Activated naive CD4-positive, alpha-beta T cell treated with anti-CD3 and anti-CD28 coated beads, Interleukin-2, amount 10 ng/mL, durations not matched to agents 7 days and 5 days (primary cell): ENCODE results near the gene PPL.

ENCODE experiments used
- CTCF ChIA-PET: fragments of 350-600 bp; sonication (Branson Sonifier 250); formaldehyde crosslinking; loops from one replicate; lab custom pipeline; 2021; ENCODE audit warnings: antibody characterized with exemption; lab: Charles Lee
- DNase-seq: peaks from one replicate; pipeline ENCODE4 v3.0.0-alpha.2; 2020
- H3K27ac Mint-ChIP-seq: one replicate; pipeline ENCODE4 v1.8.0; 2021; ENCODE audit warnings: mild to moderate bottlenecking, moderate library complexity, mixed read lengths
- H3K27me3 Mint-ChIP-seq: one replicate; pipeline ENCODE4 v1.8.0; 2021; ENCODE audit warnings: mild to moderate bottlenecking, mixed read lengths
- H3K36me3 Mint-ChIP-seq: one replicate; pipeline ENCODE4 v1.8.0; 2021; ENCODE audit warnings: mixed read lengths
- H3K4me1 Mint-ChIP-seq: one replicate; pipeline ENCODE4 v1.8.0; 2021; ENCODE audit warnings: mixed read lengths
- H3K4me3 Mint-ChIP-seq: one replicate; pipeline ENCODE4 v1.8.0; 2021; ENCODE audit warnings: mild to moderate bottlenecking, moderate library complexity, mixed read lengths
- H3K9me3 Mint-ChIP-seq: one replicate; pipeline ENCODE4 v1.8.0; 2021; ENCODE audit warnings: mixed read lengths

The PPL gene, protein sequence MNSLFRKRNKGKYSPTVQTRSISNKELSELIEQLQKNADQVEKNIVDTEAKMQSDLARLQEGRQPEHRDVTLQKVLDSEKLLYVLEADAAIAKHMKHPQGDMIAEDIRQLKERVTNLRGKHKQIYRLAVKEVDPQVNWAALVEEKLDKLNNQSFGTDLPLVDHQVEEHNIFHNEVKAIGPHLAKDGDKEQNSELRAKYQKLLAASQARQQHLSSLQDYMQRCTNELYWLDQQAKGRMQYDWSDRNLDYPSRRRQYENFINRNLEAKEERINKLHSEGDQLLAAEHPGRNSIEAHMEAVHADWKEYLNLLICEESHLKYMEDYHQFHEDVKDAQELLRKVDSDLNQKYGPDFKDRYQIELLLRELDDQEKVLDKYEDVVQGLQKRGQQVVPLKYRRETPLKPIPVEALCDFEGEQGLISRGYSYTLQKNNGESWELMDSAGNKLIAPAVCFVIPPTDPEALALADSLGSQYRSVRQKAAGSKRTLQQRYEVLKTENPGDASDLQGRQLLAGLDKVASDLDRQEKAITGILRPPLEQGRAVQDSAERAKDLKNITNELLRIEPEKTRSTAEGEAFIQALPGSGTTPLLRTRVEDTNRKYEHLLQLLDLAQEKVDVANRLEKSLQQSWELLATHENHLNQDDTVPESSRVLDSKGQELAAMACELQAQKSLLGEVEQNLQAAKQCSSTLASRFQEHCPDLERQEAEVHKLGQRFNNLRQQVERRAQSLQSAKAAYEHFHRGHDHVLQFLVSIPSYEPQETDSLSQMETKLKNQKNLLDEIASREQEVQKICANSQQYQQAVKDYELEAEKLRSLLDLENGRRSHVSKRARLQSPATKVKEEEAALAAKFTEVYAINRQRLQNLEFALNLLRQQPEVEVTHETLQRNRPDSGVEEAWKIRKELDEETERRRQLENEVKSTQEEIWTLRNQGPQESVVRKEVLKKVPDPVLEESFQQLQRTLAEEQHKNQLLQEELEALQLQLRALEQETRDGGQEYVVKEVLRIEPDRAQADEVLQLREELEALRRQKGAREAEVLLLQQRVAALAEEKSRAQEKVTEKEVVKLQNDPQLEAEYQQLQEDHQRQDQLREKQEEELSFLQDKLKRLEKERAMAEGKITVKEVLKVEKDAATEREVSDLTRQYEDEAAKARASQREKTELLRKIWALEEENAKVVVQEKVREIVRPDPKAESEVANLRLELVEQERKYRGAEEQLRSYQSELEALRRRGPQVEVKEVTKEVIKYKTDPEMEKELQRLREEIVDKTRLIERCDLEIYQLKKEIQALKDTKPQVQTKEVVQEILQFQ (N-terminal part only)

DNA sequence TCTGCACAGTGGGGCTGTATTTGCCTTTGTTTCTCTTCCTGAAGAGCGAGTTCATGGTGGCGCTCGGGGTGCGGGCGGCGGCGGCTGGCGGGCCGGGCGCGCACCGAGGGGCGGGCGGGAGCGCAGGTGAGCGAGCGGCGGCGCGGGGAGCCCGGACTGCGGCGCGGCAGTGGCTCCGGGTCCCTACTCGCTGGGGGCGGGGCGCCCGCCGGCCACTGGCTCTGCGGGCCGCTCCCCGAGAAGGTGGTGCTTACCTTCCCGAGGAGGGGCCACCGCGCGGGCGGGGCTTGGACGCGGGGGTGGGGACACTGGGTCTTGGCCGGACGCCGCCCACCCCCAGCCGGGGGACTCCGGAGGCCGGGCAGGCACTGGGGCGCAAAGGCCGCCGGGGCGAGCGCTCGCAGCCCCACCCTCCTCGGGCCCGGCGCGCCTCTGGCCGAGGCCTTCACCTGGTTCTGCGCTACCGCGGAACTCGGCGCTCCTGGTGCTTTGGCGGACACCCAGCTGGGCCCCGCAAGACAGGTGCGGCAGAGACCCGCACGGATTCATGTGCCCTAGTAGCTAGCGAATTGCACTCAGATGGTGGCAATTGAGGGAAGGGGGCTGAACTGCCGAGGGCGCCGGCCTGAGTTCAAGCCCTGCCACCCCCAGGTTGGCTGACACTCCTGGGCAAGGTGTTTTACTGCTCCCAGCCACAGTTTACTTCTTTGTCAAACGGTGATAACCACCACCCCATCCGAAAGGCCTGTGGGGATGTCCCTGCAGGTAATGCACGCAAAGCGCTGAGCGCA lies at the start of gene PPL:
PPL (minus strand) TSS at position 158 of the 791 bp plus-strand sequence; CDS start at position 55, 103 bp downstream.
- H3K27me3 Mint-ChIP-seq: peaks cover 82% of the 10 kb centered on the region
- peaks cover 8% of the 10 kb centered on the region for H3K4me1 Mint-ChIP-seq
- H3K27ac Mint-ChIP-seq: no peak within 1 kb of the TSS
- peak; percentile 46 for DNase-seq
- H3K9me3 Mint-ChIP-seq: no peaks in the 10 kb centered on the region
- CTCF ChIA-PET: no interaction called here
- H3K4me3 Mint-ChIP-seq: peak within 1 kb of the TSS; percentile 62
- H3K36me3 Mint-ChIP-seq: no peaks in the 10 kb centered on the region

DNA sequence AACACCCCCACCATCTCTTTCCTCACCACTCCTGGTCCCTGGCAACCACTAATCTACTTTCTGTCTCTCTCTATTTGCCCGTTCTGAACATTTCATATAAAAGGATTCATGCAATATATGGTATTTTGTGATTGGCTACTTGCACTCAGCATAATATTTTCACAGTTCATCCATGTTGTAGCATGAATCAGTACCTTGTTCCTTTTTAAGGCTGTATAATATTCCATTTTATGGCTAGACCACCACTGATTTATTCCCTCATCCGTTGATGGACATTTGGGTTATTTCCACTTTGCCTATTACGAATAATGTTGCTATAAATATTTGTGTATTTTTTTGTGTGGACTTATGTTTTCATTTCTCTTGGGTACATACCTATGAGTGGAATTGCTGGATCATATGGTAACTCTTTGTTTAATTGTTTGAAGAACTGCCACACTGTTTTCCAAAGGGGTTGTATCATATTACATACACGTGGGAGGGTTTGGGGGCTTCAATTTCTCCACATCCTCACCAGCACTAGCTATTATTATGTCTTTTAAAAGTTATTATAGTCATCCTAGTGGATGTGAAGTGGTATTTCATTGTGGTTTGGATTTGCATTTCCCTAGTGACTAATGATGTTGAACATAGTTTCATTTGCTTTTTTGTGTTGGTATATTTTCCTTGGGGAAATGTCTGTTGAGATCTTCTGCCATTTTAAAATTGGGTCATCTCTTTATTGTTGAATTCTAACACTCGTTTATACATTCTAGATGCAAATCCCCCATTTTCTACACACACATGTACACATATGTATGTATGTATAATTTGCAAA lies 47.4 kb upstream of the PPL start:
- H3K4me3 Mint-ChIP-seq: no peak overlapping the region
- H3K4me1 Mint-ChIP-seq: no peaks in the 10 kb centered on the region
- no peaks in the 10 kb centered on the region for H3K36me3 Mint-ChIP-seq
- DNase-seq: no peak
- H3K27ac Mint-ChIP-seq: no peak overlapping the region
- CTCF ChIA-PET: no interaction called here
- H3K9me3 Mint-ChIP-seq: no peaks in the 10 kb centered on the region
- H3K27me3 Mint-ChIP-seq: peaks cover 55% of the 10 kb centered on the region

- no peaks in the 10 kb centered on the region for H3K36me3 Mint-ChIP-seq
- no peaks in the 10 kb centered on the region for H3K9me3 Mint-ChIP-seq
- no peak overlapping the region for H3K4me3 Mint-ChIP-seq
- no peaks in the 10 kb centered on the region for H3K4me1 Mint-ChIP-seq
- no peak for DNase-seq
- CTCF ChIA-PET: no interaction called here
- no peak overlapping the region for H3K27ac Mint-ChIP-seq
- H3K27me3 Mint-ChIP-seq: peaks cover 34% of the 10 kb centered on the region
These were observed 45.3 kb upstream of the PPL start for GRCh38 chr16:4982056-4982867.

- Mint-ChIP-seq H3K9me3 (no peaks in the 10 kb centered on the region), H3K36me3 (no peaks in the 10 kb centered on the region), H3K27ac (no peak overlapping the region), H3K4me3 (no peak overlapping the region), H3K4me1 (no peaks in the 10 kb centered on the region), H3K27me3 (peaks cover 28% of the 10 kb centered on the region)
- no peak for DNase-seq
- CTCF ChIA-PET: no interaction called here
These were observed 44.5 kb upstream of the PPL start for GRCh38 chr16:4981473-4981872.

- CTCF ChIA-PET: no interaction called here
These were observed 43.7 kb upstream of the PPL start for GRCh38 chr16:4980691-4981090.

DNA sequence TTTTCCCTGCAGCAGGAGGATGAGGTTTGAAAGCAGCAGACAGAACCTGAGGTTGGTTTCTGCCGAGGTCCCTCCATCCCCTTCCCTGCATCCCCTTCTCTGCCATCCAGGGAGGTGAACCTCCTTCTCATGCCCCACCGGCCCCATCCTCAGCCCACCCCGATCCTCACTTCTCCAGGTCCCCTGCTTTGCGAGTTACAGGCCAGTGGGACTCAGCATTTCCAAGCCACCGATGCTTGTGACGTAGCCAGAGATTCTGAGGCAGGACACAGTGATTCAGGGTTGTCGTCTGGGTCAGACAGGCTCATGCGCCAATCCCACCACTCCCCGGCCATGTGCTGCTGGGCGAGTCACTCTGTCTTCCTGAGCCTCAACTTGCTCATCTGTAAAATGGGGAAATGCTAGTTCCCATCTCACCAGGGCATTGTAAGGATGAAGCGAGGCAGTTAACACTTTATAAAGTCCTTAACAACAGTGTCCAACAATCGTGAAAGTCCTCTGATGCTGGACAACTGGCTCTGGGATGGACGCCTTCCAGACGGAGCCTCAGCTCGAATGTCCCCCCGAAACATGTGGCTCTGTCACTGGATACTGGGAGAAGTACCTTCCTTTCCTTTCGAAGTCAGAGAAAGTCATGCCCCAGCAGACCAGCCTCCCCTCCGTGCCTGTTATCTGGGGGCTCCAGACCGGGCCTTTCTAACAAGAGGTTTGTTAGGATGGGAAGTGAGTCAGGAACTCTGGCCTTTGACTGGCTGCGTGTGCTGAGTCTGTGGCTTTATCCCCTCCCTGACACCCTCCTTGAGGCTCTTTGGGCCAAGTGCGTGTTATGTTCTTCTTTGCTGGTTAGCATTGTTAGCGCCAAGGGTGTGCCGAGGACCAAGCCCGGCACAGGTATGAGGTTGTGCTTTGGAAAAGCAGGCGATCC lies 43.0 kb upstream of the PPL start:
- Mint-ChIP-seq H3K9me3 (peaks cover 4% of the 10 kb centered on the region), H3K27ac (no peak overlapping the region), H3K27me3 (peaks cover 21% of the 10 kb centered on the region), H3K36me3 (peaks cover 2% of the 10 kb centered on the region), H3K4me1 (no peaks in the 10 kb centered on the region), H3K4me3 (no peak overlapping the region)
- DNase-seq: no peak
- CTCF ChIA-PET: no interaction called here

More at GRCh38 chr16:4980691-4981090, 43.7 kb upstream of the PPL start:
- no peak for DNase-seq
- Mint-ChIP-seq H3K36me3 (no peaks in the 10 kb centered on the region), H3K27me3 (peaks cover 21% of the 10 kb centered on the region), H3K9me3 (peaks cover 1% of the 10 kb centered on the region), H3K27ac (no peak overlapping the region), H3K4me1 (no peaks in the 10 kb centered on the region), H3K4me3 (no peak overlapping the region)

- Mint-ChIP-seq H3K4me3 (no peak overlapping the region), H3K9me3 (peaks cover 4% of the 10 kb centered on the region), H3K27ac (no peak overlapping the region), H3K27me3 (peaks cover 21% of the 10 kb centered on the region), H3K36me3 (peaks cover 2% of the 10 kb centered on the region), H3K4me1 (no peaks in the 10 kb centered on the region)
- no peak for DNase-seq
- CTCF ChIA-PET: no interaction called here
These were observed 42.2 kb upstream of the PPL start for GRCh38 chr16:4979164-4979563.

DNA sequence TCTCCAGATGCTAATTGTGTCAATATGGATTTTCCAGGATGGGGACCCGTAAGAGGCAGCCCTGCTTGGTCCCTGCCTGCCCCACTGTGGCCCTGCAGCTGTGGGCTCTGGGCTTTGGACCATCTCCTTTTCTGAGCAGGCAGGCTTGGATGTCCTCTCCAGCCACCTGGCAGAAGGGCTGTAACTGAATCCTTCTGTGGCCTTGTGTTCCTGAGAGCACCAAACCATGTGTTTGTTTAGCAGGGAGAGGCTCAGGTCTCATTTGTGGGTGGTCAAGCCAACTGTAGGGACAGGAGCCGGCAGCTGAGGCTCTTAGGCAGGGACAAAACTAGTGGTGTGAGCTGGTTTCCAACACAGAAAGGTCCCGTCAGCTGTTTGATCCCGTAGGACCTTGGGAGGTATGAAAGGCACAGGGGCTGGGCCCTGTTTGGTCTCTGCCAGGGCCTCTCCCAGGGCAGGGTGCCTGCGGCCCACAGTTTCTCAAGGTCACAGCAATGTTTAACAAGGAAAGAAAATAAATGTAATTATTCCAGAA lies 39.7 kb upstream of the PPL start:
- Mint-ChIP-seq H3K9me3 (peaks cover 15% of the 10 kb centered on the region), H3K27ac (no peak overlapping the region), H3K36me3 (peaks cover 8% of the 10 kb centered on the region), H3K4me1 (peaks cover 18% of the 10 kb centered on the region), H3K4me3 (no peak overlapping the region), H3K27me3 (peaks cover 17% of the 10 kb centered on the region)
- no peak for DNase-seq
- CTCF ChIA-PET: no interaction called here

GRCh38 chr16:4976079-4976478 lies 39.1 kb upstream of the PPL start:
- peaks cover 8% of the 10 kb centered on the region for H3K36me3 Mint-ChIP-seq
- CTCF ChIA-PET: no interaction called here
- peaks cover 14% of the 10 kb centered on the region for H3K27me3 Mint-ChIP-seq
- DNase-seq: no peak
- no peak overlapping the region for H3K27ac Mint-ChIP-seq
- no peak overlapping the region for H3K4me3 Mint-ChIP-seq
- peaks cover 15% of the 10 kb centered on the region for H3K9me3 Mint-ChIP-seq
- H3K4me1 Mint-ChIP-seq: peaks cover 18% of the 10 kb centered on the region

- H3K4me1 Mint-ChIP-seq: peaks cover 22% of the 10 kb centered on the region
- peaks cover 15% of the 10 kb centered on the region for H3K9me3 Mint-ChIP-seq
- no peak overlapping the region for H3K27ac Mint-ChIP-seq
- DNase-seq: no peak
- peaks cover 10% of the 10 kb centered on the region for H3K27me3 Mint-ChIP-seq
- peaks cover 8% of the 10 kb centered on the region for H3K36me3 Mint-ChIP-seq
- H3K4me3 Mint-ChIP-seq: no peak overlapping the region
- CTCF ChIA-PET: interaction anchor here (1.1 kb wide), 1 partner anchor 16 kb away, joined by 3 read pairs; no protein-coding TSS in a partner anchor
These were observed 36.1 kb upstream of the PPL start for GRCh38 chr16:4972938-4973587.

GRCh38 chr16:4970010-4970409 lies 33.1 kb upstream of the PPL start:
- Mint-ChIP-seq H3K36me3 (peaks cover 6% of the 10 kb centered on the region), H3K27ac (no peak overlapping the region), H3K4me3 (no peak overlapping the region), H3K4me1 (peaks cover 22% of the 10 kb centered on the region), H3K9me3 (peaks cover 10% of the 10 kb centered on the region), H3K27me3 (peaks cover 15% of the 10 kb centered on the region)
- CTCF ChIA-PET: no interaction called here
- no peak for DNase-seq
